ENCODE measurements around the gene CCDC188. TPM values are rescaled to one million over a fixed set of nuclear protein-coding genes. Genes with fewer than 3 reads are reported as not detected.

The CCDC188 gene
- total RNA-seq, 1 experiment from 2014 or later = not detected

DNA sequence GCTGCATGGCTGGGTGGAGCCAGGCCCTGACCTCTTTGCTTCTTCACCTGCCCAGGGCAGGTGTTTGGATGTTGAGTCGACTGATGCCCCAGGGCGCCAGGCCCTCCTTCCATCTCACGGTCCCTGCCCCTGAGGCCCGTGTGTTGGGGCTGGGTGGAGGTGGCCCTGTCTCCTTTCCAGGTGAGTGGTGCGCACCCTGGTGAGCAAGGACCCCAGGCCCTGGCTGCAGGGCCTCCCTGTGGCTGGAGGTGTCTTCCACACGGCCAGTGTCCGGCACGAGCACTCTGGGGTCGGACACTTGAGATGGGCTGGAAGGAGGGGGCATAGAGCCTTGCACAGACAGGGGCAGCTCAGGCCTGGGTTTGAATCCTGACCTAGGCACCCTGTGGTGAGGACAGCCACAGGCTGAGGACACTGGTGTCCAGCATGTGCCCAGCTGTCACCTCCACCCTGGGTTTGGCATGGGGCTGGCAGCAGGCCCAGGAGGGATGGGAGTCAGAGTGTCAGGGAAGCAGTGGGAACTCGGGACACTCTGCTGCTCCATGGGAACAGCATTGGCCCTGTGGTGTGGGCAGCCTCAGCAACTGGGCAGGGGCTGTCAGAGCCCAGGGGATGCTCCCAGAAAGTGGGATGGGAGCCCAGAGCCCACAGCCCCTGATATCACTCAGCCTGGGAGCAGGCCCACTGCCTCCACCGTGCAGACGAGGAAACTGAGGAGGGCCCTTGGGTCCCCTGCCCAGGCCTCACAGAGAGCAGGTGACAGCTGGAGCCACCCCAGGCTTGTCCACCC is 37.1 kb upstream of the CCDC188 start:
- H2AK5ac ChIP-seq (ENCODE audit: insufficient read length, low read length) = no peak overlapping the region
- no peak overlapping the region for H3K23ac ChIP-seq (ENCODE audit: insufficient read length, low read depth, low read length)
- no peak overlapping the region for H4K5ac ChIP-seq (ENCODE audit: insufficient read length, low read depth, low read length)
- H3K4ac ChIP-seq (ENCODE audit: low read depth, low read length) = no peak overlapping the region
- no peak overlapping the region for H2BK12ac ChIP-seq (ENCODE audit: insufficient read length, low read depth, low read length)
- no peak overlapping the region for H3K9ac ChIP-seq (ENCODE audit: extremely low read depth, insufficient read length, low read length)
- no peaks in the 10 kb centered on the region for H3K79me1 ChIP-seq (ENCODE audit: insufficient read depth, low read depth, low read length, poor library complexity, severe bottlenecking)
- Mint-ChIP-seq H3K9me3 (no peaks in the 10 kb centered on the region), H3K36me3 (ENCODE audit: insufficient read depth in 1 of 3, low read depth in 3 of 3) (no peaks in the 10 kb centered on the region), H3K4me3 (no peak overlapping the region), H3K4me1 (peaks cover 5 to 12% of the 10 kb centered on the region in 2 experiments), H3K27me3 (ENCODE audit: low read depth) (no peaks in the 10 kb centered on the region; the same call in 1 of the 2 replicates), H3K27ac (no peak overlapping the region)
- H2BK15ac ChIP-seq (ENCODE audit: low read depth, low read length) = no peak overlapping the region
- no peaks in the 10 kb centered on the region for H3K23me2 ChIP-seq (ENCODE audit: insufficient read length, low read depth, low read length, poor library complexity, severe bottlenecking)
- DNase-seq = no peak
- no peak overlapping the region for H2BK5ac ChIP-seq (ENCODE audit: insufficient read length, low read length)
- no peak overlapping the region for H3K18ac ChIP-seq (ENCODE audit: insufficient read length, low read depth, low read length)
- H3T11ph ChIP-seq (ENCODE audit: low read length) = no peak overlapping the region
- H2BK20ac ChIP-seq (ENCODE audit: low read depth, low read length, poor library complexity, severe bottlenecking) = no peak overlapping the region
- TF ChIP-seq, protein P1, sequence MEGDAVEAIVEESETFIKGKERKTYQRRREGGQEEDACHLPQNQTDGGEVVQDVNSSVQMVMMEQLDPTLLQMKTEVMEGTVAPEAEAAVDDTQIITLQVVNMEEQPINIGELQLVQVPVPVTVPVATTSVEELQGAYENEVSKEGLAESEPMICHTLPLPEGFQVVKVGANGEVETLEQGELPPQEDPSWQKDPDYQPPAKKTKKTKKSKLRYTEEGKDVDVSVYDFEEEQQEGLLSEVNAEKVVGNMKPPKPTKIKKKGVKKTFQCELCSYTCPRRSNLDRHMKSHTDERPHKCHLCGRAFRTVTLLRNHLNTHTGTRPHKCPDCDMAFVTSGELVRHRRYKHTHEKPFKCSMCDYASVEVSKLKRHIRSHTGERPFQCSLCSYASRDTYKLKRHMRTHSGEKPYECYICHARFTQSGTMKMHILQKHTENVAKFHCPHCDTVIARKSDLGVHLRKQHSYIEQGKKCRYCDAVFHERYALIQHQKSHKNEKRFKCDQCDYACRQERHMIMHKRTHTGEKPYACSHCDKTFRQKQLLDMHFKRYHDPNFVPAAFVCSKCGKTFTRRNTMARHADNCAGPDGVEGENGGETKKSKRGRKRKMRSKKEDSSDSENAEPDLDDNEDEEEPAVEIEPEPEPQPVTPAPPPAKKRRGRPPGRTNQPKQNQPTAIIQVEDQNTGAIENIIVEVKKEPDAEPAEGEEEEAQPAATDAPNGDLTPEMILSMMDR (conservative IDR thresholded peaks at IDR 0.05) = no peak
- H3K9me3 ChIP-seq (ENCODE audit: control insufficient read depth, low read depth, low read length) = no peaks in the 10 kb centered on the region
- no peaks in the 10 kb centered on the region for H3K27me3 ChIP-seq (ENCODE audit: insufficient read depth, low read length)
- no peak overlapping the region for H2AFZ ChIP-seq (ENCODE audit: low read length)
- H3K4me2 ChIP-seq (ENCODE audit: insufficient read depth, insufficient read length, low read length) = no peak overlapping the region
- no peaks in the 10 kb centered on the region for H3K79me2 ChIP-seq (ENCODE audit: insufficient read depth, low read length)
- no peak overlapping the region for H2BK120ac ChIP-seq (ENCODE audit: low read depth, low read length, poor library complexity, severe bottlenecking)
- H3K56ac ChIP-seq (ENCODE audit: insufficient read length, low read depth, low read length) = no peak overlapping the region
- no peaks in the 10 kb centered on the region for H3K4me1 ChIP-seq (ENCODE audit: insufficient read depth, low read length)
- H3K27ac ChIP-seq (ENCODE audit: insufficient read length, low read depth, low read length) = no peak overlapping the region
- H4K20me1 ChIP-seq (ENCODE audit: control insufficient read depth, insufficient read depth, insufficient read length) = peaks cover 3% of the 10 kb centered on the region
- no peak overlapping the region for H4K91ac ChIP-seq (ENCODE audit: insufficient read length, low read depth, low read length)
- no peak overlapping the region for H4K8ac ChIP-seq (replicated peaks; ENCODE audit: insufficient read length, low read depth, low read length)
- WGBS (ENCODE audit: extremely low coverage, insufficient read length, low lambda C conversion rate) = no CpG with 5 or more reads among the region's 12 CpGs
- no peak overlapping the region for H3K14ac ChIP-seq (ENCODE audit: insufficient read depth, low read length)

Measured in H9 (cell line).